IMR-90 (cell line): ENCODE results near the gene ATL2. TPM values are rescaled to one million over a fixed set of nuclear protein-coding genes. Genes with fewer than 3 reads are reported as not detected.

Source experiments
- ATAC-seq: fragments of 200-7000 bp; cut with Tn5 transposase; 2 replicates; pipeline ENCODE4 v1.9.1; 2020; ENCODE audit warnings: low read depth, mild to moderate bottlenecking, moderate library complexity
- BruUV-seq: library from RNA; stranded (reverse); fragments of 400-500 nt; replicated peaks from 2 replicates; lab custom pipeline; 2021; lab: Mats Ljungman, UMichigan
- CTCF ChIA-PET: fragments of 300-600 bp; formaldehyde crosslinking; extraction: SDS; loops from one replicate; lab custom pipeline; 2021; ENCODE audit warnings: antibody characterized with exemption; lab: Yijun Ruan, JAX
- POLR2A ChIA-PET: fragments of 300-600 bp; sonication (Branson Sonifier 250); formaldehyde crosslinking; loops from one replicate; lab custom pipeline; 2022; ENCODE audit warnings: antibody characterized with exemption; ENCODE audit not compliant: unreplicated experiment; lab: Charles Lee
- DNase-seq: peaks from one replicate; pipeline ENCODE4 v3.0.0; 2013
- H2AFZ ChIP-seq: replicated peaks from 2 replicates; pipeline ENCODE3; 2013; ENCODE audit warnings: low read length, mild to moderate bottlenecking; ENCODE audit not compliant: poor library complexity
- H2AK5ac ChIP-seq: 2 replicates; pipeline ENCODE4 v1.6.1; 2013; ENCODE audit warnings: low read depth, low read length, inconsistent platforms
- H2AK9ac ChIP-seq: replicated peaks from 2 replicates; pipeline ENCODE3; 2013; ENCODE audit warnings: mild to moderate bottlenecking, low read depth, low read length, moderate library complexity; ENCODE audit not compliant: poor library complexity
- H2BK120ac ChIP-seq: 2 replicates; pipeline ENCODE4 v1.6.1; 2013; ENCODE audit warnings: low read depth, low read length, inconsistent platforms
- H2BK15ac ChIP-seq: 3 replicates; pipeline ENCODE4 v1.6.1; 2013; ENCODE audit warnings: low read depth, low read length, inconsistent platforms
- H2BK20ac ChIP-seq: 2 replicates; pipeline ENCODE4 v1.6.1; 2013; ENCODE audit warnings: low read depth, mild to moderate bottlenecking, inconsistent platforms, low read length, moderate library complexity
- H2BK5ac ChIP-seq: 2 replicates; pipeline ENCODE4 v1.6.1; 2013; ENCODE audit warnings: mild to moderate bottlenecking, low read depth, low read length, inconsistent platforms; ENCODE audit not compliant: poor library complexity, severe bottlenecking
- H3K14ac ChIP-seq: replicated peaks from 2 replicates; pipeline ENCODE4 v1.6.1; 2013; ENCODE audit warnings: low read depth, low read length, inconsistent platforms
- H3K18ac ChIP-seq: 2 replicates; pipeline ENCODE4 v1.6.1; 2013; ENCODE audit warnings: low read depth, low read length, control low read depth
- H3K23ac ChIP-seq: 2 replicates; pipeline ENCODE4 v1.6.1; 2013; ENCODE audit warnings: low read depth, low read length, inconsistent platforms
- H3K27ac ChIP-seq: 2 replicates; pipeline ENCODE4 v1.5.1; 2013; ENCODE audit warnings: mild to moderate bottlenecking, control low read depth, low read length; ENCODE audit not compliant: insufficient read depth
- H3K27me3 ChIP-seq: 2 replicates; pipeline ENCODE4 v1.6.1; 2013; ENCODE audit warnings: low read length; ENCODE audit not compliant: control insufficient read depth, insufficient read depth
- H3K36me3 ChIP-seq: 2 replicates; pipeline ENCODE4 v1.6.1; 2013; ENCODE audit warnings: low read length, mixed read lengths; ENCODE audit not compliant: control insufficient read depth, insufficient read depth
- H3K4ac ChIP-seq: 2 replicates; pipeline ENCODE4 v1.6.1; 2013; ENCODE audit warnings: low read depth, low read length, inconsistent platforms
- H3K4me1 ChIP-seq: 2 replicates; pipeline ENCODE4 v1.6.1; 2013; ENCODE audit warnings: low read length, mixed read lengths; ENCODE audit not compliant: control insufficient read depth, insufficient read depth
- H3K4me2 ChIP-seq: 2 replicates; pipeline ENCODE4 v1.6.1; 2013; ENCODE audit warnings: low read depth, mild to moderate bottlenecking, control low read depth, low read length, moderate library complexity
- H3K4me3 ChIP-seq: 2 replicates; pipeline ENCODE4 v1.5.1; 2013; ENCODE audit warnings: low read depth, mild to moderate bottlenecking, control low read depth, low read length, moderate library complexity; ENCODE audit not compliant: insufficient read depth
- H3K56ac ChIP-seq: 2 replicates; pipeline ENCODE4 v1.6.1; 2013; ENCODE audit warnings: low read length, inconsistent platforms; ENCODE audit not compliant: insufficient read depth; ENCODE audit errors: extremely low read depth
- H3K79me1 ChIP-seq, 2 experiments: 2 replicates each; pipeline ENCODE4 v1.6.1; 2013; ENCODE audit warnings: low read length in 2 of 2, inconsistent platforms in 1 of 2, low read depth in 1 of 2
- H3K9ac ChIP-seq: 2 replicates; pipeline ENCODE4 v1.6.1; 2013; ENCODE audit warnings: low read depth, low read length, control low read depth
- H3K9me1 ChIP-seq: 2 replicates; pipeline ENCODE4 v1.6.1; 2013; ENCODE audit warnings: low read length, inconsistent platforms; ENCODE audit not compliant: insufficient read depth
- H3K9me3 ChIP-seq: 2 replicates; pipeline ENCODE4 v1.6.1; 2013; ENCODE audit warnings: low read length; ENCODE audit not compliant: control insufficient read depth, insufficient read depth
- H4K20me1 ChIP-seq: 2 replicates; pipeline ENCODE4 v1.6.1; 2013; ENCODE audit warnings: low read length, inconsistent platforms; ENCODE audit not compliant: insufficient read depth
- H4K5ac ChIP-seq: 2 replicates; pipeline ENCODE4 v1.6.1; 2013; ENCODE audit warnings: mild to moderate bottlenecking, low read depth, low read length, control low read depth
- H4K8ac ChIP-seq, 2 experiments: 2 replicates each; pipeline ENCODE4 v1.6.1; 2013; ENCODE audit warnings: low read depth in 2 of 2, low read length in 2 of 2, control low read depth in 1 of 2, inconsistent platforms in 1 of 2
- H4K91ac ChIP-seq: 2 replicates; pipeline ENCODE4 v1.6.1; 2013; ENCODE audit warnings: low read depth, low read length, inconsistent platforms; ENCODE audit not compliant: insufficient read depth
- BHLHE40 ChIP-seq: fragments of 150-350 bp; IDR thresholded peaks from 2 replicates; pipeline ENCODE4 v1.6.1; 2016; ENCODE audit warnings: mild to moderate bottlenecking, low read depth, low read length
- CEBPB ChIP-seq: IDR thresholded peaks from 2 replicates; pipeline ENCODE4 v1.6.1; 2012; ENCODE audit warnings: low read depth, low read length, improper control_type of control experiment
- CHD1 ChIP-seq: IDR thresholded peaks from 2 replicates; pipeline ENCODE4 v1.6.1; 2012; ENCODE audit warnings: low read depth, low read length, improper control_type of control experiment
- CTCF ChIP-seq: conservative IDR thresholded peaks from 2 replicates; pipeline ENCODE4 v1.5.1; 2012; ENCODE audit warnings: mild to moderate bottlenecking, low read depth, low read length, improper control_type of control experiment
- FOS ChIP-seq: fragments of 150-350 bp; IDR thresholded peaks from 2 replicates; pipeline ENCODE4 v1.6.1; 2016; ENCODE audit warnings: low read depth, low read length
- MAFK ChIP-seq: IDR thresholded peaks from 2 replicates; pipeline ENCODE4 v1.6.1; 2012; ENCODE audit warnings: low read depth, low read length, improper control_type of control experiment
- MAZ ChIP-seq: IDR thresholded peaks from 2 replicates; pipeline ENCODE4 v1.6.1; 2012; ENCODE audit warnings: low read depth, mild to moderate bottlenecking, low read length, improper control_type of control experiment, moderate library complexity, borderline replicate concordance
- MXI1 ChIP-seq: IDR thresholded peaks from 2 replicates; pipeline ENCODE4 v1.6.1; 2012; ENCODE audit warnings: low read depth, mild to moderate bottlenecking, low read length, moderate library complexity, borderline replicate concordance
- NFE2L2 ChIP-seq: fragments of 150-350 bp; IDR thresholded peaks from 2 replicates; pipeline ENCODE4 v1.6.1; 2016; ENCODE audit warnings: low read depth, mild to moderate bottlenecking, low read length
- POLR2A ChIP-seq: IDR thresholded peaks from 2 replicates; pipeline ENCODE4 v1.6.1; 2012; ENCODE audit warnings: mild to moderate bottlenecking, low read depth, low read length
- RAD21 ChIP-seq: IDR thresholded peaks from 2 replicates; pipeline ENCODE4 v1.6.1; 2012; ENCODE audit warnings: low read length, improper control_type of control experiment
- RCOR1 ChIP-seq: IDR thresholded peaks from 2 replicates; pipeline ENCODE4 v1.6.1; 2012; ENCODE audit warnings: mild to moderate bottlenecking, low read length, improper control_type of control experiment; ENCODE audit not compliant: insufficient replicate concordance
- RFX5 ChIP-seq: IDR thresholded peaks from 2 replicates; pipeline ENCODE4 v1.8.0; 2012; ENCODE audit warnings: low read depth, mild to moderate bottlenecking, low read length, moderate library complexity
- SMC3 ChIP-seq: fragments of 150-350 bp; IDR thresholded peaks from 2 replicates; pipeline ENCODE4 v1.6.1; 2016; ENCODE audit warnings: low read depth, mild to moderate bottlenecking, antibody characterized with exemption, low read length, moderate library complexity
- WGBS, 2 experiments: methylation state at CpG; one replicate each; pipeline versions ENCODE4 v1.1.5 to v1.1.7; 2013; ENCODE audit warnings: missing lambda C conversion rate in 2 of 2; ENCODE audit not compliant: insufficient read length in 1 of 2; ENCODE audit errors: extremely low coverage in 2 of 2; 5-methylcytosine and 5-hydroxymethylcytosine counted together
- dilution Hi-C: fragments of 300-500 bp; cut with HindIII; formaldehyde crosslinking; loops from one replicate; pipeline ENCODE4 v1.14.3; 2018; ENCODE audit warnings: low sequenced_read_pairs; ENCODE audit not compliant: unreplicated experiment
- in situ Hi-C: fragments of 300-500 bp; cut with MboI; formaldehyde crosslinking; loops from 3 replicates; pipeline ENCODE4 v1.14.3; 2019; ENCODE audit warnings: low sequenced_read_pairs, inconsistent platforms, mixed read lengths
- intact Hi-C: fragments of 100-400 bp; cut with micrococcal nuclease; formaldehyde crosslinking; loops from 2 replicates; pipeline ENCODE4 v1.10.0; 2022
- polyA plus RNA-seq, 3 experiments: library from polyadenylated mRNA; depleted of rRNA; stranded (reverse); fragments of >200 nt; gene quantifications; 2 replicates each; pipeline ENCODE4 v1.2.3, GENCODE V29; 2012; ENCODE audit warnings: low replicate concordance in 1 of 3
- total RNA-seq: library from RNA; depleted of rRNA; stranded (reverse); fragments of >200 nt; gene quantifications from 2 replicates; pipeline ENCODE4 v1.2.3, GENCODE V29; 2012
- TF ChIP-seq, protein P1 (sequence below): fragments of 150-350 bp; IDR thresholded peaks from 2 replicates; pipeline ENCODE4 v1.6.1; 2016; ENCODE audit warnings: low read depth, mild to moderate bottlenecking, low read length, moderate library complexity, borderline replicate concordance
- TF ChIP-seq, protein P2 (sequence below): fragments of 150-350 bp; IDR thresholded peaks from 2 replicates; pipeline ENCODE4 v1.6.1; 2017; ENCODE audit warnings: mild to moderate bottlenecking, antibody characterized with exemption, low read length, low read depth

ATL2 gene
- total and polyA plus RNA-seq, 2 of the 4 experiments (the other 2 are of a cell fraction): 16.0 to 62.6 TPM

DNA sequence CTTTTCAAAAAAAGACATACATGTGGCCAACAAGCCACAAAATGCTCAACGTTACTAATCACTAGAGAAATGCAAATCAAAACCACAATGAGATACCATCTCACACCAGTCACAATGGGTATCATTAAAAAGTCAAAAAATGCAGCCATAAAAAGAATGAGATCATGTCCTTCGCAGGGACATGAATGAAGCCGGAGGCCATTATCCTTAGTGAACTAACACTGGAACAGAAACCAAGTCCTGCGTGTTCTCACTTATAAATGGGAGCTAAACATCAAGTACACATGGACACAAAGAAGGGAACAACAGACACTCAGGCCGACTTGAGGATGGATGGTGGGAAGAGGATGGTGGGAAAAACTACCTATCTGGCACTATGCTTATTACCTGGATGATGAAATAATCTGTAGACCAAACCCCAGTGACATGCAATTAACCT is 17.8 kb upstream of the ATL2 start:
- no peak overlapping the region for H3K14ac ChIP-seq
- H4K91ac ChIP-seq: no peak overlapping the region
- no peak overlapping the region for H2BK5ac ChIP-seq
- H3K18ac ChIP-seq: no peak overlapping the region
- H3K4me2 ChIP-seq: no peak overlapping the region
- DNase-seq (no peak), ATAC-seq (no peak)
- H2AFZ ChIP-seq: no peak overlapping the region
- H3K79me1 ChIP-seq: no peaks in the 10 kb centered on the region
- H3K4me1 ChIP-seq: no peaks in the 10 kb centered on the region
- ChIA-PET CTCF (no interaction called here), POLR2A (no interaction called here)
- H2AK9ac ChIP-seq: no peak overlapping the region
- H3K56ac ChIP-seq: no peak overlapping the region
- H4K20me1 ChIP-seq: no peaks in the 10 kb centered on the region
- no peak overlapping the region for H4K5ac ChIP-seq
- no peak overlapping the region for H3K4me3 ChIP-seq
- no peaks in the 10 kb centered on the region; the same call in 1 of the 2 replicates for H3K9me3 ChIP-seq
- no peak overlapping the region for H2AK5ac ChIP-seq
- peaks cover 22% of the 10 kb centered on the region for H3K27me3 ChIP-seq
- intact Hi-C loops: no loop called here
- TF ChIP-seq POLR2A: no peak
- TF ChIP-seq MAZ: no peak
- TF ChIP-seq, protein P1, sequence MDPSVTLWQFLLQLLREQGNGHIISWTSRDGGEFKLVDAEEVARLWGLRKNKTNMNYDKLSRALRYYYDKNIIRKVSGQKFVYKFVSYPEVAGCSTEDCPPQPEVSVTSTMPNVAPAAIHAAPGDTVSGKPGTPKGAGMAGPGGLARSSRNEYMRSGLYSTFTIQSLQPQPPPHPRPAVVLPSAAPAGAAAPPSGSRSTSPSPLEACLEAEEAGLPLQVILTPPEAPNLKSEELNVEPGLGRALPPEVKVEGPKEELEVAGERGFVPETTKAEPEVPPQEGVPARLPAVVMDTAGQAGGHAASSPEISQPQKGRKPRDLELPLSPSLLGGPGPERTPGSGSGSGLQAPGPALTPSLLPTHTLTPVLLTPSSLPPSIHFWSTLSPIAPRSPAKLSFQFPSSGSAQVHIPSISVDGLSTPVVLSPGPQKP: no peak
- TF ChIP-seq CTCF: no peak
- no peak for TF ChIP-seq FOS
- TF ChIP-seq RCOR1: no peak
- TF ChIP-seq SMC3: no peak
- TF ChIP-seq CEBPB: no peak
- no peak for TF ChIP-seq MAFK
- TF ChIP-seq BHLHE40: no peak
- TF ChIP-seq RFX5: no peak
- TF ChIP-seq RAD21: no peak
- TF ChIP-seq NFE2L2: no peak
- no peak for TF ChIP-seq CHD1
- no peak for TF ChIP-seq MXI1
- TF ChIP-seq, protein P2, sequence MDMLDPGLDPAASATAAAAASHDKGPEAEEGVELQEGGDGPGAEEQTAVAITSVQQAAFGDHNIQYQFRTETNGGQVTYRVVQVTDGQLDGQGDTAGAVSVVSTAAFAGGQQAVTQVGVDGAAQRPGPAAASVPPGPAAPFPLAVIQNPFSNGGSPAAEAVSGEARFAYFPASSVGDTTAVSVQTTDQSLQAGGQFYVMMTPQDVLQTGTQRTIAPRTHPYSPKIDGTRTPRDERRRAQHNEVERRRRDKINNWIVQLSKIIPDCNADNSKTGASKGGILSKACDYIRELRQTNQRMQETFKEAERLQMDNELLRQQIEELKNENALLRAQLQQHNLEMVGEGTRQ: no peak
- no peak overlapping the region for H3K9ac ChIP-seq
- no peak overlapping the region for H3K4ac ChIP-seq
- BruUV-seq: no TSS peak
- H4K8ac ChIP-seq: no peak overlapping the region
- H3K9me1 ChIP-seq: no peaks in the 10 kb centered on the region
- H2BK15ac ChIP-seq: no peak overlapping the region
- WGBS, 2 experiments: 20% methylated on average over 1 of the region's 5 CpGs; no CpG with 5 or more reads in 1 of the 2 experiments
- dilution Hi-C loops: no loop called here
- H3K36me3 ChIP-seq: no peaks in the 10 kb centered on the region
- no peak overlapping the region for H2BK20ac ChIP-seq
- no peak overlapping the region for H3K23ac ChIP-seq
- H2BK120ac ChIP-seq: no peak overlapping the region
- no peak overlapping the region for H3K27ac ChIP-seq
- in situ Hi-C loops: no loop called here
